GM21528 (cell line): ENCODE measurements around the gene TMEM185B.
"Not testable (repeated sequence)": the region's sequence is repeated elsewhere in the genome, so short reads cannot be mapped to it uniquely, and the experiment has no call there.

Experiments
- ATAC-seq: cut with Tn5 transposase; IDR thresholded peaks from one replicate; pipeline ENCODE4 v1.9.1; 2021; ENCODE audit warnings: mild to moderate bottlenecking, moderate library complexity; ENCODE audit not compliant: unreplicated experiment, low FRiP score

TMEM185B gene

DNA sequence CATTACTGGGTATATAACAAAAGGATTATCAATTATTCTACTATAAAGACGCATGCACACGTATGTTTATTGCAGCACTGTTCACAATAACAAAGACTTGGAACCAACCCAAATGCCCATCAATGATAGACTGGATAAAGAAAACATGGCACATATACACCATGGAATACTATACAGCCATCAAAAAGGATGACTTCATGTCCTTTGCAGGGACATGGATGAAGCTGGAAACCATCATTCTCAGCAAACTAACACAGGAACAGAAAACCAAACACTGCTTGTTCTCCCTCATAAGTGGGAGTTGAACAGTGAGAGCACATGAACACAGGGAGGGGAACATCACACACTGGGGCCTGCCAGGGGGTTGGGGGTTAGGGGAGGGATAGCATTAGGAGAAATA is 12.0 kb upstream of the TMEM185B start:
- ATAC-seq, result not testable (repeated sequence)

DNA sequence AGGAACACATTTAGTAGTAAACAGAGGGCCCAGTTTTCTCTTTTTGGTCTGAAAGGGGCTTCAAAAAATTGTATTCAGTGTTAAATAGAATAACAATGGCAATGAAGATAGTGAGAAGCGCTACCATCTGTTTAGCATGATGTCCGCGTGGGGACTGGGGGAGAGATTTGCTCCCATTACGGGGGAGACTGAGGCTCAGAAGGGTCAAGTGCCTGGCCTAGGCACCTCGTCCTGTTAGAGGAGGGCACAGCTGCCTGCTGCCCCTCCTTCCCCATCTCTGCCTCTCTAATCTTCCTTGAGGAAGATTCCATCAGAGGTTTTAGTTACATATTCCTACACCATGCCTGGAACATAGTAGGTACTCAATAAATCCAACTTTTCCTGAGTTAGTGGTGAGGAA is 10.1 kb upstream of the TMEM185B start:
- no peak for ATAC-seq

DNA sequence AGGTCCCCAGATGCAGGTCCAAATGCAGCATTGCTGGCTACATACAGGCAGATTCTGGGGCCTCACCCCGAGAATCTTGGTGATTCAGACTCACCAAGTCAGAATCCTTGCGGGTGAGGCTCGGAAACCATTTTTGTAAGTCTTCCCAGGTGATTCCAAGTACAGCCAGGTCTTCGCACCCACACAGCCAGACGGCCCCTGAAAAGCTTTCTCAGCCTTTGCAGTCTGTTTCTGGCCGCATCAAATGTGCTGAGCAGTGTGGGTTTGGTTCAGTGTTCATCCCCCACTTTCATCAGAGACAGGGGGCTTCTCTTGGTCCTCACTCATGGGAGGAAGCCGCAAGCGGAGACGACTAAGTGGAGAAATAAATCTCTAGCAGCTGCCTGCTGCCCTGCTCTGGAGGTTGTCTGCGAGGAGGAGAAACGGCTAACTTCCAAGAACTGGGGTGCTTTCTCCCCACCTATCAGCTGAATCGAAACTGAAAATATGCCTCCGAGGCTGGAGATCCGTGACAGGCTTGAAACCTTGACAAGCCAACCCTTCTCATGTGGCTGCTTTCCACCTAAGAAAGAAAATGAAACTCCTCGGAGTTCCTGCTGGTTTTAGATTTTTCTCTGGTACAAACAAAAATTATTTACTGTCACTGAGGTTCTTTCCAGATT is 8.9 kb upstream of the TMEM185B start:
- ATAC-seq, result peak; percentile 93

GRCh38 chr2:120231564-120231973 is 8.4 kb upstream of the TMEM185B start:
- ATAC-seq, result peak; percentile 21

- ATAC-seq, result no peak
Observed at GRCh38 chr2:120230515-120231471, 7.6 kb upstream of the TMEM185B start.

GRCh38 chr2:120229341-120229740 is 6.1 kb upstream of the TMEM185B start:
- ATAC-seq, result no peak

DNA sequence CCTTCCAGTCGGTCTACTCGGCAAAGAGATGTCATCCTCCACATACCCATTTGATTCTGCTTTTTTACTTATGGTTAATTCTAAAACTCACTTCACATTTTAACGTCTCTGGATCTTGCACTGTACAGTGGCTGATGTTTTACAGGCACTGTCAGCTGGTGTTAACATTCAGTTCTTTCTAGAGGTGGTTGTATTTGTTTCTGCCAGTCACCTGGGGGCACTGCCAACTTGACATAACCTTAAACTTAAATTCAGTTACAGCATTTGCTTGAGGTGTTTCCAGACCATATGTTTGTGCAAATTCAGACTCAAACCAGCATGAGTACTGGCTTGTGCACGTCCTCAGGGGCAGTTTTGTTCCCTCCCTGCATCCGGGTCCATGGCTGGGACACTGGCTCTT is 5.3 kb upstream of the TMEM185B start:
- ATAC-seq, result no peak

- no peak for ATAC-seq
Observed at GRCh38 chr2:120227111-120227991, 4.2 kb upstream of the TMEM185B start.

GRCh38 chr2:120226316-120226715 is 3.1 kb upstream of the TMEM185B start:
- ATAC-seq, result no peak

DNA sequence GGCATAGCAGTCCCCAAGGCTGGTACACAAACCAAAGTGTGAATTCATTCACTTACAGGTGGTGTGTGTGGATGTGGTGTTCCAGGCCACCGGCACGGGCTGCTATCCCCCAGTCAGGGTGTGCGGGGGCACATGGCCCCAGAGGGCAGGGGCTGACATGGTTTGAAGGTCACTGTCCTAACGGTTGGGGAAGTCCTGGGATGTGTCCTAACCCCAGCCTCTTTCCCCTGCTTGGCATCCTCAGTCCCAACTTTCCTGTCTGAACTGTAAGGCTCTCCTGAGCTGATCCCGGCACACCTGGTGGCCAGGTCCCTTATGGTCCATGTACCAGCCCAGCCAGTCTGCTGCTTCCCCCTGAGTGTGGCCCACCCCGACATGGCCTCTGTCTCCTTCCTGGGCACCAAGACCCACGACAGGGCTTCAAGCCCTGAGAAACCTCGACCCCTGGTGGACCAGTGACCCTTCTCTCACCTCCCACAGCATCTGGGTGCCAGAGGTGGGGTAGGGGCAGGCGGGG is 2.4 kb upstream of the TMEM185B start:
- ATAC-seq, result no peak

- no peak for ATAC-seq
Observed at GRCh38 chr2:120224735-120225548, 1.7 kb upstream of the TMEM185B start.

DNA sequence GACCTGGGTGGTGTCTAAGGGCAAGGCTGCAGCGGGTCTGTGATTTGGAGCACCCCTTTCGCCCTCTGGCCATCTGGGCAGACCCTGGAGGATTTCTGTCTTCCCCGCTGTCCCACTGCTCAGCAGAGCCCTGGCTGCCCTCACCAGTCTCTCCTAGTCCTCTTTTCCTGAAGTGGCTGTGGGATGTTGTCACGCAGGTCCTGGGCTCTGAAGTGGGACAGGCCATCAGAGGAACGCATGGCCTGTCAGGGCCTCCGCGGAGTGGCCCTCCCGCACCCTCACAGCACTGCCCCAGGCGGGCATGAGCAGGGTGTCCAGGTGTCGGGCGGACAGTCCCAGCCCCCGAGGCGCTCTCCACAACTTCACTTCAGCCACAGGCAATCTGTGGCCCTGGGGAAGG is 1.1 kb upstream of the TMEM185B start:
- no peak for ATAC-seq

DNA sequence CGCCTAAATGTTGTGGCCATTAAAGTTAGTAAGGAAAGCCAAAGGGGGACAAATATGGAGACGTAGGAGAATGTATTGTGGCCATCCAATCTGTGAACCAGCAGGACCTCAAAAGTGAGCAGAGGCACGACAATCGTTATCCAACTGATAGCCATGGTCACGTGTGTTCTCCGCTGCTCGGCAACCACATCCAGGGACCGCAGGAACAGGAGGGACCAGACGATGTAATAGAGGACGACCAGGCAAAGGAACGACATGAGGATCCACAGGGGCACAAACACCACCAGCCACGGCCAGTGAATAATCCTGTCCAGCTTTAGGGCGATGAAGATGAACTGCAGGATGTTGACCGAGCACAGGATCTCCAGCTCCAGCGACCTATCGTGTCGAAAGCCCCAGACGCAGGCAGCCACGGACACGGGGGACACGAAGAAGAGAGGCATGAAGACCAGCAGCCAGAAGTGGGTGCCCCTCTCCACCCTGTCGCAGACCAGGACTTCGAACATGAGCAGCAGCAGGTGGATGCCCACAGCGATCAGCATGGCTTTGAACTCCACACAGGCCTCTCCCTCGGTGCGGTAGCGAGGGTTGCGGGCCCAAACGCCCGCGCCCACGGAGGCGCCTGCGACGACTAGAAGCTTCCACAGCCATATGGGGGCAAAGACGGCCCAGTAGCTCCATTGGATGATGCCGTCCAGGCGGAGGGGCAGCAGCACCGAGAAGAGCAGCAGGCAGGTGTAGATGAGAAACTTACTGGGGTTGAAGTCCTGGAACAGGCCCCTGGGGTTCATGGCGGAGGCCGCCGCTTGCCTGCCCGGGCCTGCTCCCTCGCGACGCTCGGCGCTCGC is 790 bp downstream of the TMEM185B start:
- ATAC-seq, result no peak

DNA sequence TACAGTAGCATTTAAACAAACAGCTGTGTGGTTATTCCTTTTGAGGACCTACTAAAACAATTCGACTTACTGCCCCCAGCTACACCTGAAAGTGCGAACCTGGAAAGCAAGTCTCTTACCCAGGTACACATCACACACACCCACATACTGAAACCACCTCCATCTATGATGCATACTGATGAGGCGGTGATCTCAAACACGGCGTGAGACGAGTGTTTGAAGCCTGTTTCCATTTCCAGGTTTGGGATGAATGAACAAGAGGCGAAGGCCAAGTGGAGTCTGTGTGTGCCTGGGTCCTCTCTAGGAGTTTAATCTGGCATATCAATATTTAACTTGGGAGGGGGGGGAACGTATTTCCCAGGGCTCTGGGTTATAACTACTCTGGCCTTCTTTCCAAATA is 1.6 kb downstream of the TMEM185B start:
- no peak for ATAC-seq

GRCh38 chr2:120220756-120221155 is 2.4 kb downstream of the TMEM185B start:
- no peak for ATAC-seq

DNA sequence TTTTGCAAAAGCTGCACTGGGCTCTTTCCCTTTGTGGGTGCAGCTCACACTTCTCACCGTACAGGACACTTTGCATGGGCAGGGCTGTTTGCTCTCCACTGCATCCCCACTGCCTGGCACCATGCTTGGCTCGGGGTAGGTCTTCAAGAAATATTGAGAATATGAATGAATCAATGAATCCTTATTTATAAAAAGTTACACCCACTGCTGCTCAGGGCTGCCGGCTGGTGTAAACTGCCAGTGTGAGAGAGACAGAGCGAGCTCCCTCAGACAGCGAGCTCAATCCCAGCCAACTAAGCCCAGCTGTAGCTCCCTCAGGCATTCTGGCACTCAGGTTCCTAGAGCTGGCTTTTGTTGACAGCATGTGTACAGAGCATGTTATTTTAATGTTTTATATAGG is 3.4 kb downstream of the TMEM185B start:
- ATAC-seq, result no peak

DNA sequence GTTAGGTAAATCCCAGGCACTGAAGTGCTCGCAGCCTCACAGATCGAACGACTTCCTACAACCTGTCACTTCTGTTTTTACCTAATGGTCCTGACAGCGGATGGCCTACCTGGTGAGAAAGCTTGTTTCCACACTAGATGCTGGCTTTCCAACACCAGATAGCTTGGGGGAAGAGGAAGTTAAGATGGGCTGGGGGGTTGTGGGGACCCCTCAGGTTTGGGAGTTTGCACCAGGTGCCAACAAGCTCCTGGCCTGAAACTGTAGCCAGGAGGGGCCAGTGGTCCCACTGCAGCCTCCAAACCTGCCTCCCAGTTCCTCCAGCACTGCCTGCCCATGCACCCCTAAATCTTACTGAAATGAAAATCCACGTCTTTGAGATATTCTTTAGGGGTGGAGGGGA is 3.9 kb downstream of the TMEM185B start:
- no peak for ATAC-seq

GRCh38 chr2:120218181-120218580 is 5.0 kb downstream of the TMEM185B start:
- no peak for ATAC-seq

- ATAC-seq, result no peak
Observed at GRCh38 chr2:120210270-120210693, 12.9 kb downstream of the TMEM185B start.
